A549 (cell line): ENCODE results near the gene CBR4. TPM values are rescaled to one million over a fixed set of nuclear protein-coding genes. Genes with fewer than 3 reads are reported as not detected.

ENCODE experiments used
- ATAC-seq, 2 experiments: fragments of 200-7000 bp in 1 of 2; fragments of >200 bp in 1 of 2; cut with Nextera tagmentation in 1 of 2; cut with Tn5 transposase in 1 of 2; 3 replicates each; pipeline versions ENCODE4 v1.8.0 to v1.9.1; 2018 to 2020; ENCODE audit warnings: mild to moderate bottlenecking in 1 of 2, moderate library complexity in 1 of 2
- CTCF ChIA-PET: fragments of 300-600 bp; sonication (Branson Sonifier 250); formaldehyde crosslinking; extraction: SDS; loops from one replicate; lab custom pipeline; 2021; ENCODE audit warnings: antibody characterized with exemption, inconsistent platforms; lab: Yijun Ruan, JAX
- POLR2A ChIA-PET: fragments of 350-600 bp; formaldehyde crosslinking; extraction: SDS; loops from one replicate; lab custom pipeline; 2021; ENCODE audit warnings: antibody characterized with exemption, inconsistent platforms; lab: Yijun Ruan, JAX
- DNase-seq, 2 experiments: peaks; one replicate each; pipeline versions ENCODE4 v3.0.0 to v3.0.0-alpha.2; 2011 to 2016; ENCODE audit warnings: low read depth in 1 of 2, low spot score in 1 of 2
- FAIRE-seq: peaks from 2 replicates; lab custom pipeline; 2011; peaks lifted over from hg19 to GRCh38; lab: Jason Lieb, UNC
- H3K27ac ChIP-seq, 2 experiments: fragments of >200 bp; sonication (Bioruptor Twin); formaldehyde crosslinking; 3 replicates each; pipeline ENCODE4 v1.5.1; 2016 to 2017
- H3K4me1 ChIP-seq: fragments of >200 bp; sonication (Bioruptor Twin); formaldehyde crosslinking; 3 replicates; pipeline ENCODE4 v1.6.1; 2016
- H3K4me2 ChIP-seq: fragments of >200 bp; sonication (Bioruptor Twin); formaldehyde crosslinking; 3 replicates; pipeline ENCODE4 v1.6.1; 2016
- H3K4me3 ChIP-seq: fragments of >200 bp; sonication (Bioruptor Twin); formaldehyde crosslinking; 3 replicates; pipeline ENCODE4 v1.5.1; 2016
- H3K9me3 ChIP-seq: fragments of >200 bp; sonication (Bioruptor Twin); formaldehyde crosslinking; 3 replicates; pipeline ENCODE4 v1.6.1; 2016
- CBX8 ChIP-seq: fragments of 200-600 bp; sonication (generic); IDR thresholded peaks from 2 replicates; pipeline ENCODE4 v1.6.1; 2016
- CEBPB ChIP-seq, 2 experiments: fragments of >200 bp in 1 of 2; sonication (Bioruptor Twin) in 1 of 2; formaldehyde crosslinking in 1 of 2; IDR thresholded peaks; 2 replicates each; pipeline ENCODE4 v1.6.1; 2012 to 2016
- CHD4 ChIP-seq: fragments of 200-600 bp; sonication (generic); IDR thresholded peaks from 2 replicates; pipeline ENCODE4 v1.6.1; 2016; ENCODE audit warnings: antibody characterized with exemption, mild to moderate bottlenecking, borderline replicate concordance
- EHF ChIP-seq: fragments of 250-450 bp; sonication (Bioruptor Pico); IDR thresholded peaks from 2 replicates; pipeline ENCODE4 v1.5.0; 2020; ENCODE audit warnings: mild to moderate bottlenecking
- EHMT2 ChIP-seq: fragments of 200-600 bp; sonication (generic); IDR thresholded peaks from 2 replicates; pipeline ENCODE4 v1.6.1; 2016; ENCODE audit warnings: antibody characterized with exemption, low read depth, mild to moderate bottlenecking, moderate library complexity
- ESRRA ChIP-seq: fragments of 150-350 bp; IDR thresholded peaks from 2 replicates; pipeline ENCODE4 v1.6.1; 2014; ENCODE audit warnings: mild to moderate bottlenecking, low read length, borderline replicate concordance
- FOSL2 ChIP-seq, 2 experiments: fragments of 450-650 bp in 1 of 2; fragments of >200 bp in 1 of 2; sonication (Bioruptor Twin) in 1 of 2; formaldehyde crosslinking; IDR thresholded peaks; 2 replicates each; pipeline versions ENCODE4 v1.5.0 to v1.6.1; 2016 to 2020; ENCODE audit warnings: mild to moderate bottlenecking in 1 of 2, moderate library complexity in 1 of 2
- FOXS1 ChIP-seq: fragments of 250-450 bp; sonication (Bioruptor Pico); IDR thresholded peaks from 2 replicates; pipeline ENCODE4 v1.5.0; 2020; ENCODE audit warnings: mild to moderate bottlenecking, moderate library complexity
- HEYL ChIP-seq: fragments of 250-450 bp; sonication (Bioruptor Pico); IDR thresholded peaks from 2 replicates; pipeline ENCODE4 v1.8.0; 2021; ENCODE audit warnings: mild to moderate bottlenecking, moderate library complexity
- HOXB13 ChIP-seq: fragments of 250-450 bp; sonication (Bioruptor Pico); IDR thresholded peaks from 2 replicates; pipeline ENCODE4 v1.5.0; 2020; ENCODE audit warnings: low read depth, mild to moderate bottlenecking, moderate library complexity
- HOXB5 ChIP-seq: fragments of 250-450 bp; sonication (Bioruptor Pico); IDR thresholded peaks from 2 replicates; pipeline ENCODE4 v1.5.0; 2020; ENCODE audit warnings: mild to moderate bottlenecking, moderate library complexity
- KDM5A ChIP-seq: fragments of 200-600 bp; sonication (generic); IDR thresholded peaks from 2 replicates; pipeline ENCODE4 v1.6.1; 2016; ENCODE audit warnings: antibody characterized with exemption, mild to moderate bottlenecking
- NR3C1 ChIP-seq: fragments of >200 bp; sonication (Bioruptor Twin); formaldehyde crosslinking; IDR thresholded peaks from 3 replicates; pipeline ENCODE4 v1.6.1; 2017
- RCOR1 ChIP-seq: fragments of 150-350 bp; IDR thresholded peaks from 2 replicates; pipeline ENCODE4 v1.6.1; 2014; ENCODE audit warnings: antibody characterized with exemption, low read length, low read depth
- RFX5 ChIP-seq: fragments of 450-650 bp; IDR thresholded peaks from 2 replicates; pipeline ENCODE4 v1.7.1; 2014; ENCODE audit warnings: antibody characterized with exemption, mild to moderate bottlenecking, moderate library complexity
- RNF2 ChIP-seq: fragments of 200-600 bp; sonication (generic); IDR thresholded peaks from 2 replicates; pipeline ENCODE4 v1.6.1; 2016; ENCODE audit warnings: low read depth, mild to moderate bottlenecking, antibody characterized with exemption, moderate library complexity, borderline replicate concordance
- TFCP2L1 ChIP-seq: fragments of 250-450 bp; sonication (Bioruptor Pico); IDR thresholded peaks from 2 replicates; pipeline ENCODE4 v1.5.0; 2021; ENCODE audit warnings: mild to moderate bottlenecking
- TP53 ChIP-seq: fragments of 250-450 bp; sonication (Bioruptor Pico); IDR thresholded peaks from 2 replicates; pipeline ENCODE4 v1.5.0; 2021; ENCODE audit warnings: mild to moderate bottlenecking, moderate library complexity
- ZNF302 ChIP-seq: fragments of 250-450 bp; sonication (Bioruptor Pico); IDR thresholded peaks from 2 replicates; pipeline ENCODE4 v1.9.0; 2021; ENCODE audit warnings: inconsistent platforms, mild to moderate bottlenecking, moderate library complexity
- WGBS: methylation state at CpG from one replicate; pipeline ENCODE4 v1.1.6; 2017; ENCODE audit errors: missing lambda C conversion rate; 5-methylcytosine and 5-hydroxymethylcytosine counted together
- polyA plus RNA-seq, 4 experiments: library from polyadenylated mRNA; depleted of rRNA in 3 of 4; stranded (reverse); fragments of >200 nt; fragmentation: RNase III in 1 of 4; extraction: RNeasy Plus Mini Kit Qiagen cat#74134 plus additional on column Dnase treatment in 1 of 4; gene quantifications; 2 replicates in 3 of 4; 3 replicates in 1 of 4; pipeline ENCODE4 v1.2.3, GENCODE V29; 2011 to 2017
- TF ChIP-seq, protein P1 (sequence below): fragments of 200-600 bp; sonication (generic); IDR thresholded peaks from 2 replicates; pipeline ENCODE4 v1.6.1; 2016; ENCODE audit warnings: antibody characterized with exemption, mild to moderate bottlenecking, moderate library complexity
- TF ChIP-seq, protein P2 (sequence below): IDR thresholded peaks from 2 replicates; pipeline ENCODE4 v1.6.1; 2012; ENCODE audit warnings: low read depth, borderline replicate concordance
- TF ChIP-seq, protein P3 (sequence below): fragments of 250-450 bp; sonication (Bioruptor Pico); IDR thresholded peaks from 2 replicates; pipeline ENCODE4 v1.5.0; 2021; ENCODE audit warnings: mild to moderate bottlenecking, moderate library complexity, borderline replicate concordance
- TF ChIP-seq, protein P4 (sequence below): fragments of >200 bp; sonication (Bioruptor Twin); formaldehyde crosslinking; IDR thresholded peaks from 3 replicates; pipeline ENCODE4 v1.5.1; 2016
- TF ChIP-seq, protein P5 (sequence below): IDR thresholded peaks from 2 replicates; pipeline ENCODE4 v1.6.1; 2012
- TF ChIP-seq, protein P6 (sequence below): fragments of 250-450 bp; sonication (Bioruptor Pico); IDR thresholded peaks from 2 replicates; pipeline ENCODE4 v1.5.0; 2020; ENCODE audit warnings: low read depth, mild to moderate bottlenecking, moderate library complexity

Gene CBR4
- polyA plus RNA-seq, 2 of the 4 experiments (the other 2 are of a cell fraction) = 8.9 to 9.3 TPM

DNA sequence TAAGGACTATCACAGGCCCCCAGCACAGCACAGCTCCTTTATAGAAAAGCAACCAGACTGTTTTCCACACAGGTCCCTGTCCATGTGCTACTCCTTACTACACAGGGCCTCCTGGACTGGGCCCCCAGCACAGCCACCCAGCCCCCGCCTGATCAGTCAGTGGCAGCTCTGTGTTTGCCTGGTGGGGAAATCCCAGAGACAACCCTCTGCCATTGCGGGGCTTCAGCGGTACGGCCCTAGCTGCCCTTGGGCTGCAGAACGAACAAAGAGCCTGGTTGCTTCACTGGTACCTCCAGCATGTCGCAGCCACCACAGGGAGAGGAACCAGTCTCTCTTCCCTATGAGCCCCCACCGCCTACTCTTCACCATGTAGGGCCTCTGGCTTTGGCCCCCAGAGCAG lies 30.7 kb downstream of the CBR4 start:
- TF ChIP-seq RNF2 (no peak), EHF (CRISPR knock-in tag) (no peak), ESRRA (no peak), FOSL2 (IDR thresholded peaks at IDR 0.05) (no peak), FOSL2 (CRISPR knock-in tag; IDR thresholded peaks at IDR 0.05) (no peak)
- TF ChIP-seq, protein P1, sequence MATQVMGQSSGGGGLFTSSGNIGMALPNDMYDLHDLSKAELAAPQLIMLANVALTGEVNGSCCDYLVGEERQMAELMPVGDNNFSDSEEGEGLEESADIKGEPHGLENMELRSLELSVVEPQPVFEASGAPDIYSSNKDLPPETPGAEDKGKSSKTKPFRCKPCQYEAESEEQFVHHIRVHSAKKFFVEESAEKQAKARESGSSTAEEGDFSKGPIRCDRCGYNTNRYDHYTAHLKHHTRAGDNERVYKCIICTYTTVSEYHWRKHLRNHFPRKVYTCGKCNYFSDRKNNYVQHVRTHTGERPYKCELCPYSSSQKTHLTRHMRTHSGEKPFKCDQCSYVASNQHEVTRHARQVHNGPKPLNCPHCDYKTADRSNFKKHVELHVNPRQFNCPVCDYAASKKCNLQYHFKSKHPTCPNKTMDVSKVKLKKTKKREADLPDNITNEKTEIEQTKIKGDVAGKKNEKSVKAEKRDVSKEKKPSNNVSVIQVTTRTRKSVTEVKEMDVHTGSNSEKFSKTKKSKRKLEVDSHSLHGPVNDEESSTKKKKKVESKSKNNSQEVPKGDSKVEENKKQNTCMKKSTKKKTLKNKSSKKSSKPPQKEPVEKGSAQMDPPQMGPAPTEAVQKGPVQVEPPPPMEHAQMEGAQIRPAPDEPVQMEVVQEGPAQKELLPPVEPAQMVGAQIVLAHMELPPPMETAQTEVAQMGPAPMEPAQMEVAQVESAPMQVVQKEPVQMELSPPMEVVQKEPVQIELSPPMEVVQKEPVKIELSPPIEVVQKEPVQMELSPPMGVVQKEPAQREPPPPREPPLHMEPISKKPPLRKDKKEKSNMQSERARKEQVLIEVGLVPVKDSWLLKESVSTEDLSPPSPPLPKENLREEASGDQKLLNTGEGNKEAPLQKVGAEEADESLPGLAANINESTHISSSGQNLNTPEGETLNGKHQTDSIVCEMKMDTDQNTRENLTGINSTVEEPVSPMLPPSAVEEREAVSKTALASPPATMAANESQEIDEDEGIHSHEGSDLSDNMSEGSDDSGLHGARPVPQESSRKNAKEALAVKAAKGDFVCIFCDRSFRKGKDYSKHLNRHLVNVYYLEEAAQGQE = no peak
- Histone ChIP-seq H3K4me2 (no peak overlapping the region), H3K27ac (no peak overlapping the region), H3K4me1 (no peaks in the 10 kb centered on the region), H3K4me3 (no peak overlapping the region), H3K9me3 (peaks cover 9% of the 10 kb centered on the region; the same call in 2 of the 3 replicates)
- ATAC-seq (no peak), DNase-seq (no peak), FAIRE-seq (no peak)
- 98% methylated on average over 6 of the region's 7 CpGs for WGBS
- CTCF ChIA-PET = interaction anchor here (0.7 to 1.1 kb wide), 3 partner anchors 10 to 1114 kb away, joined by 3 to 4 read pairs (median 3); no protein-coding TSS in a partner anchor
- POLR2A ChIA-PET = no interaction called here

DNA sequence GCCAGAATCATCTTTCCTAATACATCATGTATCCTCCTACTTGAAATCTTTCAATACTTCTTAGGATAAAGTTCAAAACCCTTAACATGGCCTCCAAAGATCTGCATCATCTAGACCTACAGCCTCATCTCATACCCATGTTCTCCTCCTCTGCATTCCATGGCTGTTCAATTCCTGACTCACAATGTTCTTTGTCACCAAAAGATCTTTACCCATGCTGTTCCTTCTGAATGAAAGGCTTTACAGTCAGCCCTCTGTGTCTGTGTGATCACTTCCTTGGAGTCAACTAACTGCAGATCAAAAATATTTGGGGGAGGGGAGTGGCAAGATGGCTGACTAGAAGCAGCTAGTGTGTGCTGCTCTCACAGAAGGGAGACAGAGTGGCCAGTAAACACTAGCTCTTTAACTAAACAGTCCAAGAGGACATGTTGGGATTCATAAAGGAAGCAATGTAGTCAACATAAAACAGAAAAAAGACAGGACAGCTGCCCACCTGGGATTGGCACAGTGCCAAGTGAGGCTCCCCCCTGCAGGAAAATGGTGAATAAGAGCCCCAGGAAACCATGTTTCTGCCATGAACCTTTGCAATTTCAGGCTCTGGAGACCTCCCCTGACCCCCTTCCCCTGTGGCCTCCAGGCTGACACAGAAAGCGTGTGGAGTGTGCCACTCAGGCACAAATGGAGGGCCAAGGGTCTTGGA lies 31.9 kb downstream of the CBR4 start:
- 86% methylated on average over 1 of the region's 1 CpG for WGBS
- Histone ChIP-seq H3K4me3 (no peak overlapping the region), H3K4me2 (no peak overlapping the region), H3K4me1 (no peaks in the 10 kb centered on the region), H3K27ac (no peak overlapping the region), H3K9me3 (peaks cover 9% of the 10 kb centered on the region; the same call in 2 of the 3 replicates)
- ChIA-PET POLR2A (no interaction called here), CTCF (no interaction called here)
- no peak for TF ChIP-seq FOXS1 (CRISPR knock-in tag)
- no peak for TF ChIP-seq HEYL
- no peak for TF ChIP-seq KDM5A
- TF ChIP-seq ZNF302 (CRISPR knock-in tag) = no peak
- no peak for TF ChIP-seq CEBPB (IDR thresholded peaks at IDR 0.05)
- TF ChIP-seq, protein P2, sequence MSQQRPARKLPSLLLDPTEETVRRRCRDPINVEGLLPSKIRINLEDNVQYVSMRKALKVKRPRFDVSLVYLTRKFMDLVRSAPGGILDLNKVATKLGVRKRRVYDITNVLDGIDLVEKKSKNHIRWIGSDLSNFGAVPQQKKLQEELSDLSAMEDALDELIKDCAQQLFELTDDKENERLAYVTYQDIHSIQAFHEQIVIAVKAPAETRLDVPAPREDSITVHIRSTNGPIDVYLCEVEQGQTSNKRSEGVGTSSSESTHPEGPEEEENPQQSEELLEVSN = no peak
- TF ChIP-seq, protein P3, sequence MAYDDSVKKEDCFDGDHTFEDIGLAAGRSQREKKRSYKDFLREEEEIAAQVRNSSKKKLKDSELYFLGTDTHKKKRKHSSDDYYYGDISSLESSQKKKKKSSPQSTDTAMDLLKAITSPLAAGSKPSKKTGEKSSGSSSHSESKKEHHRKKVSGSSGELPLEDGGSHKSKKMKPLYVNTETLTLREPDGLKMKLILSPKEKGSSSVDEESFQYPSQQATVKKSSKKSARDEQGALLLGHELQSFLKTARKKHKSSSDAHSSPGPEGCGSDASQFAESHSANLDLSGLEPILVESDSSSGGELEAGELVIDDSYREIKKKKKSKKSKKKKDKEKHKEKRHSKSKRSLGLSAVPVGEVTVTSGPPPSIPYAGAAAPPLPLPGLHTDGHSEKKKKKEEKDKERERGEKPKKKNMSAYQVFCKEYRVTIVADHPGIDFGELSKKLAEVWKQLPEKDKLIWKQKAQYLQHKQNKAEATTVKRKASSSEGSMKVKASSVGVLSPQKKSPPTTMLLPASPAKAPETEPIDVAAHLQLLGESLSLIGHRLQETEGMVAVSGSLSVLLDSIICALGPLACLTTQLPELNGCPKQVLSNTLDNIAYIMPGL (CRISPR knock-in tag) = no peak
- no peak for TF ChIP-seq NR3C1
- TF ChIP-seq TP53 (CRISPR knock-in tag) = no peak
- no peak for TF ChIP-seq EHMT2
- no peak for TF ChIP-seq CHD4
- ATAC-seq (no peak), FAIRE-seq (no peak), DNase-seq (no peak)

DNA sequence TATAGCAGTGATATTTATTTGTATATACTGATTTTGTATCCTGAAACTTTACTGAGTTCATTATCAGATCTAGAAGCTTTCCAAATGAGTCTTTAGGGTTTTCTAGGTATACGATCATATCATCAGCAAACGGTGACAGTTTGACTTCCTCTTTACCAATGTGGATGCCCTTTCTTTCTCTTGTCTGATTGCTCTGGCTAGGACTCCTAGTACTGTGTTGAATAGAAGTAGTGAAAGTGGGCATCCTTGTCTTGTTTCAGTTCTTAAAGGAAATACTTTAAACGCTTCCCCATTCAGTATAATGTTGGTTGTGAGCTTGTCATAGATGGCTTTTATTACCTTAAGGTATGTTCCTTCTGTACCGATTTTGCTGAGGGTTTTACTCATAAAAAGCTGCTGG lies 37.5 kb downstream of the CBR4 start:
- WGBS = 97% methylated on average over 4 of the region's 4 CpGs
- ATAC-seq = no peak
- no peak for FAIRE-seq
- TF ChIP-seq, protein P4, sequence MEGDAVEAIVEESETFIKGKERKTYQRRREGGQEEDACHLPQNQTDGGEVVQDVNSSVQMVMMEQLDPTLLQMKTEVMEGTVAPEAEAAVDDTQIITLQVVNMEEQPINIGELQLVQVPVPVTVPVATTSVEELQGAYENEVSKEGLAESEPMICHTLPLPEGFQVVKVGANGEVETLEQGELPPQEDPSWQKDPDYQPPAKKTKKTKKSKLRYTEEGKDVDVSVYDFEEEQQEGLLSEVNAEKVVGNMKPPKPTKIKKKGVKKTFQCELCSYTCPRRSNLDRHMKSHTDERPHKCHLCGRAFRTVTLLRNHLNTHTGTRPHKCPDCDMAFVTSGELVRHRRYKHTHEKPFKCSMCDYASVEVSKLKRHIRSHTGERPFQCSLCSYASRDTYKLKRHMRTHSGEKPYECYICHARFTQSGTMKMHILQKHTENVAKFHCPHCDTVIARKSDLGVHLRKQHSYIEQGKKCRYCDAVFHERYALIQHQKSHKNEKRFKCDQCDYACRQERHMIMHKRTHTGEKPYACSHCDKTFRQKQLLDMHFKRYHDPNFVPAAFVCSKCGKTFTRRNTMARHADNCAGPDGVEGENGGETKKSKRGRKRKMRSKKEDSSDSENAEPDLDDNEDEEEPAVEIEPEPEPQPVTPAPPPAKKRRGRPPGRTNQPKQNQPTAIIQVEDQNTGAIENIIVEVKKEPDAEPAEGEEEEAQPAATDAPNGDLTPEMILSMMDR = no peak
- TF ChIP-seq RFX5 (no peak), FOSL2 (IDR thresholded peaks at IDR 0.05) (no peak), FOSL2 (CRISPR knock-in tag; IDR thresholded peaks at IDR 0.05) (no peak), TFCP2L1 (CRISPR knock-in tag) (no peak), ESRRA (no peak), HOXB5 (no peak), HOXB13 (CRISPR knock-in tag) (no peak), RCOR1 (no peak), CBX8 (no peak)
- TF ChIP-seq, protein P5, sequence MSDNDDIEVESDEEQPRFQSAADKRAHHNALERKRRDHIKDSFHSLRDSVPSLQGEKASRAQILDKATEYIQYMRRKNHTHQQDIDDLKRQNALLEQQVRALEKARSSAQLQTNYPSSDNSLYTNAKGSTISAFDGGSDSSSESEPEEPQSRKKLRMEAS = no peak
- TF ChIP-seq, protein P6, sequence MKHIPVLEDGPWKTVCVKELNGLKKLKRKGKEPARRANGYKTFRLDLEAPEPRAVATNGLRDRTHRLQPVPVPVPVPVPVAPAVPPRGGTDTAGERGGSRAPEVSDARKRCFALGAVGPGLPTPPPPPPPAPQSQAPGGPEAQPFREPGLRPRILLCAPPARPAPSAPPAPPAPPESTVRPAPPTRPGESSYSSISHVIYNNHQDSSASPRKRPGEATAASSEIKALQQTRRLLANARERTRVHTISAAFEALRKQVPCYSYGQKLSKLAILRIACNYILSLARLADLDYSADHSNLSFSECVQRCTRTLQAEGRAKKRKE (CRISPR knock-in tag) = no peak

More for the DNA sequence above, 37.5 kb downstream of the CBR4 start:
- POLR2A ChIA-PET = no interaction called here
- Histone ChIP-seq H3K4me1 (no peaks in the 10 kb centered on the region), H3K4me2 (no peak overlapping the region), H3K4me3 (no peak overlapping the region), H3K9me3 (peaks cover 7% of the 10 kb centered on the region; the same call in 2 of the 3 replicates), H3K27ac (no peak overlapping the region)
- no peak for DNase-seq
- CTCF ChIA-PET = interaction anchor here (1.0 kb wide), 1 partner anchor 9 kb away, joined by 3 read pairs; no protein-coding TSS in a partner anchor
